Panc1 (cell line): ENCODE data around the gene PET100. TPM values are rescaled to one million over a fixed set of nuclear protein-coding genes. Genes with fewer than 3 reads are reported as not detected.

ENCODE experiments used
- ATAC-seq: fragments of 200-7000 bp; cut with Tn5 transposase; 2 replicates; pipeline ENCODE4 v1.9.1; 2020; ENCODE audit warnings: mild to moderate bottlenecking, moderate library complexity
- BruUV-seq: library from RNA; stranded (reverse); fragments of 400-500 nt; replicated peaks from 2 replicates; lab custom pipeline; 2021; lab: Mats Ljungman, UMichigan
- CTCF ChIA-PET: fragments of 300-600 bp; sonication (Branson Sonifier 250); formaldehyde crosslinking; loops from one replicate; lab custom pipeline; 2022; ENCODE audit warnings: antibody characterized with exemption; lab: Charles Lee
- POLR2A ChIA-PET: fragments of 300-600 bp; sonication (Branson Sonifier 250); formaldehyde crosslinking; loops from one replicate; lab custom pipeline; 2022; ENCODE audit warnings: antibody characterized with exemption; lab: Charles Lee
- DNase-seq: peaks from one replicate; pipeline ENCODE4 v3.0.0-alpha.2; 2010; ENCODE audit warnings: low read depth, low spot score
- H3K27ac ChIP-seq: 2 replicates; pipeline ENCODE4 v1.5.1; 2011; ENCODE audit warnings: mild to moderate bottlenecking, low read length, inconsistent platforms
- H3K27me3 ChIP-seq: fragments of 200-500 bp; sonication (Bioruptor generic); 2 replicates; pipeline ENCODE4 v1.6.0; 2014; ENCODE audit warnings: low read length, inconsistent platforms; ENCODE audit not compliant: control insufficient read depth, insufficient read depth
- H3K36me3 ChIP-seq: fragments of 200-500 bp; sonication (Bioruptor generic); 2 replicates; pipeline ENCODE4 v1.5.1; 2014; ENCODE audit warnings: inconsistent platforms, mild to moderate bottlenecking, low read length, moderate library complexity; ENCODE audit not compliant: control insufficient read depth, insufficient read depth
- H3K4me1 ChIP-seq: 2 replicates; pipeline ENCODE4 v1.5.1; 2011; ENCODE audit warnings: inconsistent platforms, mild to moderate bottlenecking, low read length, moderate library complexity; ENCODE audit not compliant: control insufficient read depth, insufficient read depth
- H3K4me3 ChIP-seq, 2 experiments: 2 replicates each; pipeline ENCODE4 v1.5.1; 2011 to 2012; ENCODE audit warnings: low read depth in 2 of 2, low read length in 2 of 2, mild to moderate bottlenecking in 2 of 2, inconsistent platforms in 1 of 2, moderate library complexity in 1 of 2
- H3K9me3 ChIP-seq: fragments of 200-500 bp; sonication (Bioruptor generic); 2 replicates; pipeline ENCODE4 v1.5.1; 2014; ENCODE audit warnings: low read depth, mild to moderate bottlenecking, inconsistent platforms, low read length, moderate library complexity; ENCODE audit not compliant: control insufficient read depth, insufficient read depth
- CTCF ChIP-seq: fragments of 450-650 bp; IDR thresholded peaks from 2 replicates; pipeline ENCODE4 v1.5.1; 2017; ENCODE audit warnings: mild to moderate bottlenecking
- POLR2AphosphoS5 ChIP-seq: IDR thresholded peaks from 2 replicates; pipeline ENCODE4 v1.6.1; 2012; ENCODE audit warnings: mild to moderate bottlenecking, low read depth, low read length, moderate library complexity
- REST ChIP-seq, 2 experiments: IDR thresholded peaks; 2 replicates each; pipeline ENCODE4 v1.6.1; 2011 to 2012; ENCODE audit warnings: low read depth in 2 of 2, control low read depth in 1 of 2, low read length in 1 of 2, mild to moderate bottlenecking in 1 of 2, moderate library complexity in 1 of 2; ENCODE audit not compliant: insufficient read depth in 1 of 2
- SIN3A ChIP-seq: IDR thresholded peaks from 2 replicates; pipeline ENCODE4 v1.6.1; 2012; ENCODE audit warnings: low read depth, mild to moderate bottlenecking, low read length, moderate library complexity, borderline replicate concordance; ENCODE audit not compliant: insufficient read depth
- TCF7L2 ChIP-seq: IDR thresholded peaks from 2 replicates; pipeline ENCODE4 v1.6.1; 2011; ENCODE audit warnings: mild to moderate bottlenecking, low read depth, low read length, inconsistent platforms
- in situ Hi-C: cut with HindIII; loops from 2 replicates; pipeline ENCODE4 v1.10.0; 2016; ENCODE audit warnings: low sequenced_read_pairs, low pct_unique_long_range_greater_than_20kb
- intact Hi-C: fragments of 100-400 bp; cut with micrococcal nuclease; formaldehyde crosslinking; loops from one replicate; pipeline ENCODE4 v1.10.0; 2022; ENCODE audit not compliant: unreplicated experiment
- total RNA-seq: library from RNA; stranded (reverse); gene quantifications from one replicate; pipeline ENCODE4 v1.2.1, GENCODE V29; 2021; ENCODE audit not compliant: unreplicated experiment

The PET100 gene
- total RNA-seq, 1 experiment from 2014 or later, result 109 TPM

GRCh38 chr19:7617172-7617571 is 12.4 kb upstream of the PET100 start:
- H3K4me3 ChIP-seq, result no peak overlapping the region
- DNase-seq, result no peak
- H3K4me1 ChIP-seq, result no peaks in the 10 kb centered on the region
- no peaks in the 10 kb centered on the region for H3K36me3 ChIP-seq
- in situ Hi-C loops, result no loop called here
- no peaks in the 10 kb centered on the region for H3K27me3 ChIP-seq
- no peak overlapping the region for H3K27ac ChIP-seq
- intact Hi-C loops, result no loop called here
- CTCF ChIA-PET, result no interaction called here
- no peaks in the 10 kb centered on the region for H3K9me3 ChIP-seq
- TF ChIP-seq POLR2AphosphoS5, result no peak
- TF ChIP-seq REST (IDR thresholded peaks at IDR 0.05; ENCODE audit: insufficient read depth in 1 of 2, low read depth in 2 of 2, low read length in 1 of 2), result no peak
- no peak for TF ChIP-seq CTCF
- no peak for TF ChIP-seq SIN3A
- TF ChIP-seq TCF7L2, result no peak
- POLR2A ChIA-PET, result no interaction called here
- BruUV-seq, result no TSS peak
- ATAC-seq, result no peak

GRCh38 chr19:7617735-7618134 is 11.9 kb upstream of the PET100 start:
- POLR2A ChIA-PET, result no interaction called here
- no peaks in the 10 kb centered on the region for H3K9me3 ChIP-seq
- H3K27ac ChIP-seq, result no peak overlapping the region
- DNase-seq (no peak), ATAC-seq (no peak)
- no peak for TF ChIP-seq REST (IDR thresholded peaks at IDR 0.05; ENCODE audit: insufficient read depth in 1 of 2, low read depth in 2 of 2, low read length in 1 of 2)
- TF ChIP-seq SIN3A, result no peak
- TF ChIP-seq TCF7L2, result no peak
- TF ChIP-seq CTCF, result no peak
- TF ChIP-seq POLR2AphosphoS5, result no peak
- intact Hi-C loops, result no loop called here
- no TSS peak for BruUV-seq
- H3K4me1 ChIP-seq, result no peaks in the 10 kb centered on the region
- H3K27me3 ChIP-seq, result no peaks in the 10 kb centered on the region
- H3K36me3 ChIP-seq, result no peaks in the 10 kb centered on the region
- in situ Hi-C loops, result no loop called here
- no peak overlapping the region for H3K4me3 ChIP-seq
- CTCF ChIA-PET, result no interaction called here
